GM18868 (cell line): ENCODE measurements around the gene RACGAP1.

Experiments
- ATAC-seq: cut with Tn5 transposase; IDR thresholded peaks from one replicate; pipeline ENCODE4 v1.9.1; 2021; ENCODE audit warnings: mild to moderate bottlenecking, moderate library complexity; ENCODE audit not compliant: unreplicated experiment

RACGAP1 gene

GRCh38 chr12:50025187-50026059, at the start of gene RACGAP1:
RACGAP1 (minus strand) TSS chr12:50025494; CDS start chr12:50016715, 8,779 bp downstream.
- ATAC-seq, result peak; percentile 96

- ATAC-seq, result no peak
These were observed 48.4 kb upstream of the RACGAP1 start for GRCh38 chr12:50073712-50074111.

GRCh38 chr12:50073206-50073605, 47.9 kb upstream of the RACGAP1 start:
- ATAC-seq, result no peak

DNA sequence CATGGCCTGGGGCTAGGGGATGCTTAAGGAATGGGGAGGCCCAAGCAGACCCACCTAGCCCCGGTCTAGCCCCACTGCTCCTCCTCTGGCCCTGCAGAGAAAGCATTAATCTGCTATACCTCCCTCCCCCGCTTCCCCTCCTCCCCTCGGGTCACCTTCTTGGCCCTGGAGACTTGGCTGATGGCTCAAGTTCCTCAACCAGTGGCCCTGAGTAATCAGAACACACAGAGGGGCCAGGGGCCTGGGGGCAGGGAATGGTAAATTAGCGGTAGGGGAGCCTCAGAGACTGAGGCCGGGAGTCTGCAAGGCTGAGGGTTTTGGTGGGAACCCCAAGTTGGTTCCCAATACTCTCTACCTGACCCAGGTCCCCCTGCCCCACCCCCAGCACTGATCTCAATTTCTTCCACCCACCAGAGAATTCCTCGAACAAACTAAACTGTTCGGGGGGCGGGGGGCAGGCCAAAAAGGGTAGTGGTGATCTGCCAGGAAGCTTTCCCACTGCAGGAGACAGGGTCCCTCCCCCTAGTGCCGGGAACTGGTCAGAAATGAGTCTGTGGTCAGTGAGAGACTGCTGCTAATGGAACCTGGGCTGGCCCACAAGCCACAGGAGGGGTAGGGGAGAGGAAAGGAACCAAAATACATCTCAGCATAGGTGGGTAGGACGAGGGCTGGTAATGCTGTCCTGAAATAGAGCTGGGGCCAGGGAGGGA, 47.1 kb upstream of the RACGAP1 start:
- ATAC-seq, result no peak

- ATAC-seq, result no peak
These were observed 45.2 kb upstream of the RACGAP1 start for GRCh38 chr12:50070314-50071060.

- ATAC-seq, result no peak
These were observed 44.2 kb upstream of the RACGAP1 start for GRCh38 chr12:50069539-50069938.

- no peak for ATAC-seq
These were observed 43.8 kb upstream of the RACGAP1 start for GRCh38 chr12:50069069-50069468.

- no peak for ATAC-seq
These were observed 41.1 kb upstream of the RACGAP1 start for GRCh38 chr12:50066402-50066801.

DNA sequence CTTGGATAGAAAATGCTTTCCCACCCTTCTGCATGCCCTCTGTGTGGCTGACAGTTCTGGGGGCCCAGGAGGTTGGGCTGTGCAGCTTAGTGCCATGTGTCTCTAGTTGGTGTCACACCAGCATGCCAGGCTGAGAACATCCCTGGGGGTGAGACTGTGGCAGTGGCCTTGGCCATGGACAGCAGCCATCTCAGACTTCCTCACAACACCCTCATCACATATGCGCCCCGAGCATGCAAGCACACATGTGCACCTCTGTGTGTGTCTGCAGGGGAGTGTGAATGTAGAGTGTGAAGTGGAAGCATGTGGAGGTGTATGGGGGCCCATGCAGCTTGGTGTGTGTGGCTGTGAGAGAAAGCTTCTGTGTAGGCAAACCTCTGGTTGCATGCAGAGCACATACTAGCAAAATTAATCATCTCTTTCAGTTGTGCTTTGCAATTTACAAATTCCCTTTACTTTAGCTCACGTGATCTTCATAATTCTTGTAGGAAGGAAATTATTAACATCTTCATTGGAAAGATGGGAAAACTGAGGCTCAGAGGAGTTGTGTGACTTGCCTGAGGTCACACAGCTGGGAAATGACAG, 40.5 kb upstream of the RACGAP1 start:
- ATAC-seq, result no peak

- ATAC-seq, result no peak
These were observed 37.6 kb upstream of the RACGAP1 start for GRCh38 chr12:50062728-50063460.

DNA sequence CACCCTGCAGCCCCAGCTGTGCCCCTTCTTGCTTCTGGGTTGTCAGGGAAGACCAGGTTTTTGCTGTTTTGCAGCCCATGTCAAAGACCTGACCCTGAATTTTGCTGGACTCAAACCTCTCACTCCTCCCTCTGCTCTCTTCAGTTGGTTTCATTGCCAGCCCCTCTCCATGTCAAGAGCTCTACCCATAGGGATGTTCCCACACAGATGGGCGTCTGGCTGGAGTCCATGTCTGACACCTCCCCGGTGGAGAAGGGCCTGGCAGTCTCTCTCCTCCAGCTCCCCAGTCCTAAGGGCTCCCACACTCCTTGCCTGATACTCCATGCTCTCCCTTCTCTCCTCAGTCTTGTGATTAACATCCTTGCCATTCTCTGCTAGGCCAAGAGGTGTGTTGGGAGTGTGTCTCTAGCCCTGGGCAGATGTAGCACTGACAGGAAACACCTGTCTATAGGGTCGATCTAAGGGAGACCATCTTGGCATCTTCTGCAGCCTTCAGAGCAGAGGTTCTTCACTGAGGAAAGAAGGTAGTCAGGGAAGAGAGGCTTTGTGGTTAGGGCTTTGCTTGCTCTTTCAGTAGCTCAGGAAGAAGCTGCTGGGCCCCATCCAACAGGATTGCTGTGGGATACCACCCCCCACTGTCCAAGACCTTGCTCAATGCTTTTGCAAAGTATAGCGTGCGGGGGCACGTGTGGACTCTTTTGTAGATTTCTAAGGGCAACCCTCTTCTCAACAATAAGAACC, 36.8 kb upstream of the RACGAP1 start:
- ATAC-seq, result no peak

GRCh38 chr12:50061171-50061570, 35.9 kb upstream of the RACGAP1 start:
- ATAC-seq, result no peak

- ATAC-seq, result no peak
These were observed 34.8 kb upstream of the RACGAP1 start for GRCh38 chr12:50060120-50060468.

DNA sequence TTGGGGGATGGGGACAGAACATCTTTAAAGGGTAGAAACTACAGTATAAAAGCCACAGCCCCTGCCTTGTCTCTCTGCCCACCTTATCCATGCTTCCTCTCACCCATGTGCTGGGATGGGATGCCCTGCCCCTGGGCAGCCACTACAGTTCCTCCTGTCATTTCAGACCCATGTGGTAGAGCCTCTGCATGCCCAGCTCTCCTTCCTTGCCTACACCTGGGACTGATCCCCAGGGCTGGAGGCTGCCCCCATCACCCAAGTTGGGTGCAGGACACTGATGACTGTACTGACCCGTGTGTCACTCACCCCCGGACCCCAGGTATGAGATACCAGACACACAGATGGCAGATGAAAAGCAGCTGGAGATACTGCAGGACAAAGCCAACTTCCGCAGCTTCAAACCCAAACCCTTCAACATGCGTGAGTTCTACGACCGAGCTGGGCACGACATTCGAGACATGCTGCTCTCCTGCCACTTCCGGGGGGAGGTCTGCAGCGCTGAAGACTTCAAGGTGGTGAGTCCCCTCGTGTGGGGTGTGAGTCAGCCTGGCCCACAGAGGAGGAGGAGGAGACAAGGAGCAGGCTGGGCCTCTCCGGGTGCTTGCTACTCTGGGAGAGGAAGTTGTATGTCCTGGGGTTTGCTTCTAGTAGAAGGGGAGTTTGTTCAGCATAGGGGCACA, 34.3 kb upstream of the RACGAP1 start:
- no peak for ATAC-seq

- ATAC-seq, result no peak
These were observed 33.5 kb upstream of the RACGAP1 start for GRCh38 chr12:50058743-50059312.

- ATAC-seq, result no peak
These were observed 32.8 kb upstream of the RACGAP1 start for GRCh38 chr12:50057896-50058670.

DNA sequence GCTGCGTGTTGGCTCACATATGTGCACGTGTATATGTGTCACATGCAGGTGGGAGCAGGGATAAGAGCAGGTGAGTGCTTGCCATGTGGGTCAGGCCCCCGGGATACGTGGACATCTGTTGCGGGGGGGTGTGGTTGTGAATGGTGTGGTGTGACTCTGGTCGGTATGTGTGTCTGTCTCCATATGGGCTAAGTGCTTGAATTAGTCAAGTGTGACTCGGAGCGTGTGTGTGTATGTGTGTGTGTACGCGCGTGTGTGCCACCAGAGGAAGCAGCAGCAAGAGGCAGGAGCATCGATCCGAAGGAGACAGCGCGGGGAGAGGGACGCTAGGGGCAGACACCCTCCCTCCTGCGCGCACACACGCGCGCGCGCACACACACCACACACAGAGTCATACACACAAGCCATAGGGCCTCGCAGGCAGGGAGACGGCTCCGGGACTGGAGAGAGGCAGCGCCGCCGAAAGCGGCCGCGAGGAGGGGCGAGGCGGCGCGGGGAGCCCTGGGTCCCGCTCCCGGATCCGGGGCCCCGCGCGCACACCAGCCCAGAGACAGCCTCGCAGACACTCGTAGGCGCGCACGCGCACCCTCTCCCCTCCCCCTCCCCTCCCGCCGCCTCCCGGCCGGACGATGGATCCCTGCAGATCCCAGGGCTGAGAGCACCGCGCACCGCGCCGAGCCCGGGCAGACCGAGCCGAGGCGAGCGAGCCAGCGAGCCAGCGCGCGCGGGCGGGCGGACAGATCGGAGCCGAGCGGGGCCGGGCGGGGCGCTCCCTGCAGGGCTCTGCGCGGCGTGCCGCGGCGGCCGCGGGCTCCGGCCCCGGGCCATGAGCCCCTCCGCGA, 31.9 kb upstream of the RACGAP1 start, which contains the start of gene ASIC1:
TSS of gene ASIC1 (plus strand) at position 597 of the 842 bp plus-strand sequence. CDS start 1,171 bp downstream, outside the sequence.
- no peak for ATAC-seq
